Measurements from ENCODE around the gene PSORS1C1.

The PSORS1C1 gene

GRCh38 chr6:31081872-31082271 is 32.7 kb upstream of the PSORS1C1 start:
- H3K4me3 ChIP-seq (ENCODE audit: insufficient read depth, low read depth, low read length): no peak overlapping the region
- peaks cover 5% of the 10 kb centered on the region for H3K4me1 ChIP-seq (ENCODE audit: control insufficient read depth, insufficient read depth, low read length)
- no peaks in the 10 kb centered on the region for H3K36me3 ChIP-seq (ENCODE audit: control insufficient read depth, insufficient read depth, low read length)
- no peak overlapping the region for H3K27ac ChIP-seq (ENCODE audit: insufficient read depth, low read depth, low read length, poor library complexity, severe bottlenecking)
- no peaks in the 10 kb centered on the region for H3K27me3 ChIP-seq (ENCODE audit: control insufficient read depth, insufficient read depth, low read length, poor library complexity, severe bottlenecking)
- WGBS, 2 experiments: 84 to 87% methylated on average over 6 of the region's 6 CpGs
- no peaks in the 10 kb centered on the region for H3K9me3 ChIP-seq (ENCODE audit: control insufficient read depth, low read length)

GRCh38 chr6:31083742-31084354 is 30.8 kb upstream of the PSORS1C1 start:
- Histone ChIP-seq H3K4me3 (ENCODE audit: insufficient read depth, low read depth, low read length) (no peak overlapping the region), H3K27ac (ENCODE audit: insufficient read depth, low read depth, low read length, poor library complexity, severe bottlenecking) (no peak overlapping the region), H3K9me3 (ENCODE audit: control insufficient read depth, low read length) (no peaks in the 10 kb centered on the region), H3K27me3 (ENCODE audit: control insufficient read depth, insufficient read depth, low read length, poor library complexity, severe bottlenecking) (no peaks in the 10 kb centered on the region), H3K4me1 (ENCODE audit: control insufficient read depth, insufficient read depth, low read length) (peaks cover 9% of the 10 kb centered on the region), H3K36me3 (ENCODE audit: control insufficient read depth, insufficient read depth, low read length) (no peaks in the 10 kb centered on the region)
- 65 to 70% methylated on average over 8 of the region's 8 CpGs for WGBS, 2 experiments

DNA sequence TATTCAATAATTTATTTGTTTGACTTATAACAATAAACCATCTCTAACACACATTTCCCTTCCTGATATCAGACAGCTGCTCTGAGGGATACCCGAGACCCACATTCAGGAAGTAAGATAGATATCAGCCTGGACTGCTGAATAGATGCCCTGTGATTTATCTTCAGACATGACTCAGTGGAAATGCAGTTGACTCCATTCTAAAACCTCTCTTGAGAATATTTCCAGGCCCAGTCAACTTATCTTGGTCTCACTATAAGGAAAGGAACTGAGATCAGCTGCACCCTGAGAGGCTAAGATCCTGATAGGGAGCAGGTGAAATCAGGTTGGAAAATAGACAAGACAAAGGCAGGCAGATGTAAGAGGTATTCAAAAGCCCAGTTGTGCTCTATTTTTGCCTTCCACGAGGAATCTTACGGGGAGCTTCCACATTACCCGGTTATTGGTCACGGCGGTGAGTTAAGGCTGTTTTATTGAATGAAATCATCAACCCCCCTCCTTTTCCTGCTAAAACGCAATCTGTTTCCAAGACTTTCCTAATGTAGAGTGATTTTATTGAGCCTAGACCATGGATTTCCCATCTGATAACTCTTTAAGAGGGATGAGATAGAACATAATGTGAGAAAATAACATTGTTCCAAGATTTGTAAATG is 27.7 kb upstream of the PSORS1C1 start:
- Histone ChIP-seq H3K27me3 (ENCODE audit: control insufficient read depth, insufficient read depth, low read length, poor library complexity, severe bottlenecking) (no peaks in the 10 kb centered on the region), H3K4me3 (ENCODE audit: insufficient read depth, low read depth, low read length) (no peak overlapping the region), H3K36me3 (ENCODE audit: control insufficient read depth, insufficient read depth, low read length) (no peaks in the 10 kb centered on the region), H3K27ac (ENCODE audit: insufficient read depth, low read depth, low read length, poor library complexity, severe bottlenecking) (no peak overlapping the region), H3K9me3 (ENCODE audit: control insufficient read depth, low read length) (no peaks in the 10 kb centered on the region), H3K4me1 (ENCODE audit: control insufficient read depth, insufficient read depth, low read length) (peaks cover 4% of the 10 kb centered on the region)
- WGBS, 2 experiments: 74 to 79% methylated on average over 7 of the region's 7 CpGs

DNA sequence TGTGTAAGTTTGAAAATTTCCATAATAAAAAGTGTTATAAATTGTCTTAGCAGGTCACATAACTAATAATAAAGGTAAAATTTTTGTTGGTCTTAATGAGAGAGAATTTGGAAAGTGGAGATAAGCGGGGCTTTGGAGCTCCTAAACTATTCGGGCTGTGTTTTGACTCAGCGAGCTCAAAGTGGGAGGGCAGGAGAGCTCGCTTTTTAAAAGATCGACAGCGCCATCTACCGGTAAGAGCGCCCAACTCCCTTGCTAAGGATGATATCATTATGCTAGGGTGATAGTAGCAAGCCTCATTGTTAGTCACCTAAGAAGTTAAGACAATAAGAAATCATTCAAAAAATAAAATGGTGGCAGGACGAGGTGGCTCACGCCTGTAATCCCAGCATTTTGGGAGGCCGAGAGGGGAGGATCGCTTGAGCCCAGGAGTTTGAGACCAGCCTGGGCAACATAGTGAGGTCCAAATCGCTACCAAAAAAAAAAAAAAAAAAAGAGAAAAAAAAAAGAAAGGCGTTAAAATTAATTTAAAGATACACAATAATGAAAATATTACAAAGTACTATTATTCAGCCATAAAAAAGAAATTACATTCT is 27.0 kb upstream of the PSORS1C1 start:
- H3K4me3 ChIP-seq (ENCODE audit: insufficient read depth, low read depth, low read length): no peak overlapping the region

DNA sequence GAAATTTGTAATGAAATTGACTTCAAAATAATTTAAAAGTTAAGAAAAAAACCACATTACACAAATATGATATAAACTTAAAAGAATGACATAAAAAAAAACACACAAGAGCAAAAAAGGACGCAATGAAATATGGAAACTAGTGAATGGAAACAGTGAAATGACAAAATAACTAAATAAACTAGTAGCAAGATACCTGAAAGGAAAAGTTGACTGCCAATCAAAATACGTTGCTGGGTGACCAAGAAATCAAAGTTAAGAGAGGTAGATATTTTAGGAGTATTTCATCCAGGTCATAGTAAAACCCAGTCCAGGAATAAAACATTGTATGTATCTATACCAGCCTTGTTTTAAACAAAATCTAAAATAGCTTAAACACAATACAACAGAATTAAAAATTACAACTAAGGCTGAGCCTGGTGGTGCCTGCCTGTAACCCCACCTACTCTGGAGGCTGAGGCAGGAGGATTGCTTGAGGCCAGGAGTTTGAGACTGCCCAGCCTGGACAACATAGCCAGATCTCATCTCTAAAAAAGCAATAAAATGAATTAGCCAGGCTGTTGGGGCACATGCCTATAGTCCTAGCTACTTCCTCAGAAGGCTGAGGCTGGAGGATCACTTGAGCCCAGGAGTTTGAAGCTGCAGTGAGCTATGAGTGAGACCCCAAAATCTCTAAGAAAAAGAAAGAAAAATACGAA is 24.2 kb upstream of the PSORS1C1 start:
- H3K4me3 ChIP-seq (ENCODE audit: insufficient read depth, low read depth, low read length): no peak overlapping the region
- H3K27me3 ChIP-seq (ENCODE audit: control insufficient read depth, insufficient read depth, low read length, poor library complexity, severe bottlenecking): no peaks in the 10 kb centered on the region
- no peaks in the 10 kb centered on the region for H3K9me3 ChIP-seq (ENCODE audit: control insufficient read depth, low read length)
- WGBS, 2 experiments: 96 to 100% methylated on average over 2 to 3 of the region's 3 CpGs
- H3K36me3 ChIP-seq (ENCODE audit: control insufficient read depth, insufficient read depth, low read length): no peaks in the 10 kb centered on the region
- H3K27ac ChIP-seq (ENCODE audit: insufficient read depth, low read depth, low read length, poor library complexity, severe bottlenecking): no peak overlapping the region
- peaks cover 4% of the 10 kb centered on the region for H3K4me1 ChIP-seq (ENCODE audit: control insufficient read depth, insufficient read depth, low read length)

More for the DNA sequence above, 27.0 kb upstream of the PSORS1C1 start:
- Histone ChIP-seq H3K27me3 (ENCODE audit: control insufficient read depth, insufficient read depth, low read length, poor library complexity, severe bottlenecking) (no peaks in the 10 kb centered on the region), H3K4me1 (ENCODE audit: control insufficient read depth, insufficient read depth, low read length) (peaks cover 4% of the 10 kb centered on the region), H3K27ac (ENCODE audit: insufficient read depth, low read depth, low read length, poor library complexity, severe bottlenecking) (no peak overlapping the region), H3K36me3 (ENCODE audit: control insufficient read depth, insufficient read depth, low read length) (no peaks in the 10 kb centered on the region), H3K9me3 (ENCODE audit: control insufficient read depth, low read length) (no peaks in the 10 kb centered on the region)
- whole genome bisulfite sequencing, 2 experiments: 1 to 11% methylated on average over 12 to 13 of the region's 14 CpGs

DNA sequence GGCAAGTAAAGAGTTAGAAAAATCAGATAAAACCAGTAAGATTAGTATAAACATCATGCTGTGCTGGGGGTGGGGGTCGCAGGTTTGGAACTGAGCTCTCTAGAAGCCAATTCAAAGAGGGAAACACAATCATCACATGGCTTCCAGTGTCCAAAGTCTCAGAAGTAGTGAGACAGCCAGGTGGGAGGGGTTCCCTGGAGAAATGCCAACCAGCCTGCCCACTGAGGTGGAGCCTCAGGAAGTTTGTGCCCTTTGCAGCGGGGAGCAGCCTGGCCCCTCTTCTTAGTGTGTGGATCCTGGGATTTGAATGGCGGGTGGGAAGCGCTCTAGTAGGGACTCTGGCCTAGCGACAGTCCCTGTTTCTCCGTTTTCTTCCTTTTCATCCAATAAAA is 23.6 kb upstream of the PSORS1C1 start:
- Histone ChIP-seq H3K36me3 (ENCODE audit: control insufficient read depth, insufficient read depth, low read length) (no peaks in the 10 kb centered on the region), H3K4me3 (ENCODE audit: insufficient read depth, low read depth, low read length) (no peak overlapping the region), H3K27ac (ENCODE audit: insufficient read depth, low read depth, low read length, poor library complexity, severe bottlenecking) (no peak overlapping the region), H3K27me3 (ENCODE audit: control insufficient read depth, insufficient read depth, low read length, poor library complexity, severe bottlenecking) (no peaks in the 10 kb centered on the region), H3K4me1 (ENCODE audit: control insufficient read depth, insufficient read depth, low read length) (peaks cover 4% of the 10 kb centered on the region), H3K9me3 (ENCODE audit: control insufficient read depth, low read length) (no peaks in the 10 kb centered on the region)
- 90 to 96% methylated on average over 6 of the region's 6 CpGs for whole genome bisulfite sequencing, 2 experiments

GRCh38 chr6:31091680-31092079 is 22.9 kb upstream of the PSORS1C1 start:
- H3K27me3 ChIP-seq (ENCODE audit: control insufficient read depth, insufficient read depth, low read length, poor library complexity, severe bottlenecking): no peaks in the 10 kb centered on the region
- H3K36me3 ChIP-seq (ENCODE audit: control insufficient read depth, insufficient read depth, low read length): no peaks in the 10 kb centered on the region
- no peak overlapping the region for H3K4me3 ChIP-seq (ENCODE audit: insufficient read depth, low read depth, low read length)
- 58 to 76% methylated on average over 3 of the region's 3 CpGs for WGBS, 2 experiments
- H3K9me3 ChIP-seq (ENCODE audit: control insufficient read depth, low read length): no peaks in the 10 kb centered on the region
- H3K4me1 ChIP-seq (ENCODE audit: control insufficient read depth, insufficient read depth, low read length): peaks cover 4% of the 10 kb centered on the region
- H3K27ac ChIP-seq (ENCODE audit: insufficient read depth, low read depth, low read length, poor library complexity, severe bottlenecking): no peak overlapping the region

- H3K4me3 ChIP-seq (ENCODE audit: insufficient read depth, low read depth, low read length): no peak overlapping the region
- 94 to 95% methylated on average over 2 of the region's 2 CpGs for WGBS, 2 experiments
- H3K27me3 ChIP-seq (ENCODE audit: control insufficient read depth, insufficient read depth, low read length, poor library complexity, severe bottlenecking): no peaks in the 10 kb centered on the region
- peaks cover under 1% of the 10 kb centered on the region for H3K4me1 ChIP-seq (ENCODE audit: control insufficient read depth, insufficient read depth, low read length)
- H3K27ac ChIP-seq (ENCODE audit: insufficient read depth, low read depth, low read length, poor library complexity, severe bottlenecking): no peak overlapping the region
- H3K36me3 ChIP-seq (ENCODE audit: control insufficient read depth, insufficient read depth, low read length): no peaks in the 10 kb centered on the region
- H3K9me3 ChIP-seq (ENCODE audit: control insufficient read depth, low read length): no peaks in the 10 kb centered on the region
Observed at GRCh38 chr6:31092238-31092637, 22.4 kb upstream of the PSORS1C1 start.

- Histone ChIP-seq H3K27ac (ENCODE audit: insufficient read depth, low read depth, low read length, poor library complexity, severe bottlenecking) (no peak overlapping the region), H3K36me3 (ENCODE audit: control insufficient read depth, insufficient read depth, low read length) (no peaks in the 10 kb centered on the region), H3K4me3 (ENCODE audit: insufficient read depth, low read depth, low read length) (no peak overlapping the region), H3K4me1 (ENCODE audit: control insufficient read depth, insufficient read depth, low read length) (no peaks in the 10 kb centered on the region), H3K9me3 (ENCODE audit: control insufficient read depth, low read length) (no peaks in the 10 kb centered on the region), H3K27me3 (ENCODE audit: control insufficient read depth, insufficient read depth, low read length, poor library complexity, severe bottlenecking) (no peaks in the 10 kb centered on the region)
- WGBS, 2 experiments: 87 to 94% methylated on average over 10 to 12 of the region's 12 CpGs
Observed at GRCh38 chr6:31092769-31093505, 21.7 kb upstream of the PSORS1C1 start.

All from ectodermal cell (in vitro differentiated cells).